GM19324 (cell line): Measurements from ENCODE around the gene OPN3.
A peak's percentile ranks its signal among the peaks of the same experiment; 100 is the strongest.

Source experiments
- ATAC-seq: cut with Tn5 transposase; IDR thresholded peaks from one replicate; pipeline ENCODE4 v1.9.1; 2021; ENCODE audit warnings: mild to moderate bottlenecking, moderate library complexity; ENCODE audit not compliant: unreplicated experiment, low FRiP score

The OPN3 gene

DNA sequence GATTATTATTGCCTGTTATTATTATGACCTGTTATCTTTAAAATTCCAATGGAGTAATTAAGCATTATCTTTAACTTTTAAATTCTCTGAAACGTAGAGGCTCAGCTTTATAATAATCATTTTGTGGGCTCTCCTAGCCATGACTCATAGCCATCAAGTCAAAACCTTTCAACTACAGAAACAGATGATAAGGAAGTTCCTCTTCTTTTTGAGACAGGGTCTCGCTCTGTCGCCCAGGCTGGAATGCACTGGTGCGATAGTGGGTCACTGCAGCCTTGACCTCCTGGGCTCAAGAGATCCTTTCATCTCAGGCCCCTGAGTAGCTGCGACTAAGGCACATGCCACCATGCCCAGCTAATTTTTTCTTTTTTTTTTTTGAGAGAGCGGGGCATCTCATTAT is 43.5 kb downstream of the OPN3 start:
- ATAC-seq: no peak

DNA sequence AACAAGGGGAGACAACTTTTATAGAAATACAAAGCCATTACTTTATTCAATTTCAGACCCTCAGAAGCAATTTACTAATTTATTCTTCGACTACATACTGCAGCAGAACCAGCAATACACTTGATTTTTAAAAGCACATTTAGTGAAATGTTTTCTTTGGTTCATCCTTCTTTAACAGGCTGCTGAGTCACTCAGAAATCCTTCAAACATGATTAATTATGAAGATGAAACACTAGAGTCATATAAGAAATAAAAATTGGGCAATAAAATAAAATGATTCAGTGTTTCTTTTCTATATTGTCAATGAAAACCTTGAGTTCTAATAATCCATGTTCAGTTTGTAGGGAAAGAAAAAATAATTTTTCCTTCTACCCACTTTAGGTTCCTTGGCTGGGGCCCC is 47.0 kb downstream of the OPN3 start:
- no peak for ATAC-seq

DNA sequence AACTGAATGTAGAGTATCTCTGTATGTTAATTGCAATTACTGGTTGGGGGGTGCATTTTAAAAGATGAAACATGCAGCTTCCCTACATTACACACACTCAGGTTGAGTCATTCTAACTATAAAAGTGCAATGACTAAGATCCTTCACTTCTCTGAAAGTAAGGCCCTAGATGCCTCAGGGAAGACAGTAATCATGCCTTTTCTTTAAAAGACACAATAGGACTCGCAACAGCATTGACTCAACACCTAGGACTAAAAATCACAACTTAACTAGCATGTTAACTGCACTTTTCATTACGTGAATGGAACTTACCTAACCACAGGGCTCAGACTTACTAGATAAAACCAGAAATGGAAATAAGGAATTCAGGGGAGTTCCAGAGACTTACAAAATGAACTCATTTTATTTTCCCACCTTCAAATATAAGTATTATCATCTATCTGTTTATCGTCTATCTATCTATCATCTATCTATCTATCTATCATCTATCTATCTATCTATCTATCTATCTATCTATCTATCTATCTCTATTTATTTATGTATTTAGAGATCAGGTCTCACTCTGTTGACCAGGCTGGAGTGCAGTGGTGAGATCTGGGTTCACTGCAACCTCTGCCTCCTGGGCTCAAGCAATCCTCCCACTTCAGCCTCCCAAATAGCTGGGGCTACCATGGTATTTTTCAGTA is 47.8 kb downstream of the OPN3 start:
- no peak for ATAC-seq

DNA sequence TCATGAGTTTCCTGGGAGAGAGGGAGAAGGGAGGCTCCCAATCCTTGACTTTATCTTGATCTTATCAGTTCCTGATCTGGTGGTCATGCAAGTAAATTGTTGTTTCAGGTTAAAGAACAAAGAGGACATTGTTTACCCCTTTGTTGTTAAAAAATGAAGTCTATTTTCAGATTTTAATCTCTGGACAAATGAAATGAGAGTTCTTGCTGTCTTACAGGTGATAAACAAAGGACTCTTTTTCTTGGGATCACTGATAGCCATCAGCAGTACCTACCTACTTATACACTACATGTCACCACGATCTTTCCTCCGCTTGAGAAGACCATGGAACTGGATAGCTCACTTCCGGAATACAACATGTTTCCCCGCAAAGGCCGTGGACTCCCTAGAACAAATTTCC is 48.4 kb downstream of the OPN3 start:
- ATAC-seq: no peak

DNA sequence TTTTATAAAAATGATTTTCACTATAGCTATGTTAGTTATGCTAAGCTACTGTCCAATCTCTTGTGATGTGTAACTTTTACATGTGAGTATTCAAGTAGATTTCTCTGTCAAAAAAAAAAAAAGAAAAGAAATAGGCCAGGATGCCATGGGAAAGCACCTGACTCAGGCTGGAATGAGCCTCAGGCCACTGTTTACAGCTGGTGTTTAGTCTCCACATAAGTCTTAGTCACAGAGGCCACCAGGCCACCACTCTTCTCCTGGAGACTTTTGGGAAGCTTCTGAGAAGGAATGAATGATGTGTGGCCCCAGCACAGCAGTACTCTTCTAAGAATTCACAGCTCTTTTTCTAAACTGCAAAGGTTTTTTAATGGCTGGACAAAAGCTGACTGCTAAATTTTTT is 48.9 kb downstream of the OPN3 start:
- ATAC-seq: no peak

DNA sequence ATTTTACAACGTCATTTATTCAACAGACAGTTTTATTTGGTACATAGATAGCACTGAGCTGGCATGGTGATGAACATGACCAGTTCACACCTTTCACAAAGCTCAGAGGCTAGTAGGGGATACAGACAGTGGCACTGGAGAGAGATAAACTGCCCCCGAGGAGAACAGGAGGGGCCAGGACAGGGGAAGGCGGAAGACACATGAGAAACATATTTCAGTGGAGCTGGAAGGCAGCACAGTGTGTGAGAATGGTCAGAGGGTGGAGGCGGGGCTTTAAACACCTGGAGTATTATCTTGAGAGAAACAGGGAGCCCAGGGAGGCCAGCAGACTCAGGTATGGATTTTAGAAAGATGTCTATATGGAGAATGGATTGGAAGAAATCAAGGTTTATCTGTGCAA is 49.5 kb downstream of the OPN3 start:
- ATAC-seq: no peak

DNA sequence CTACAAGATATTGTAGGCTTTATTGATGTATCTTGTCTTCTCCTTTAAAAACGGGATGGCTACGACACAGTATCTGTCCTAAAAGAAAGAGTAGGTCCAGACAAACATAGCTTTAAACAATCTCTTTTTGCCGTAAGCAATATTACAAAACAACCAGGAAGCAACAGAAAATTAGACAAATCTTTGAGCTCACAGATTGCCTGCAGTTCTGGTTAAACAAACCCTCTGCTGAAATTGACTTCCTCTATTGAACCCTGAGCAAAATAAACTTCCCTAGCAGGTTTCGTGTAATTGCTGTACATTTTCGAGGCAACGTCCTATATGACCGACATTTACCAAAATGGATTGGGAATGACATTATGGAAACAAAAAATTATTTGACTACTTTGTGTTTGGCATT is 50.6 kb downstream of the OPN3 start:
- ATAC-seq: no peak

DNA sequence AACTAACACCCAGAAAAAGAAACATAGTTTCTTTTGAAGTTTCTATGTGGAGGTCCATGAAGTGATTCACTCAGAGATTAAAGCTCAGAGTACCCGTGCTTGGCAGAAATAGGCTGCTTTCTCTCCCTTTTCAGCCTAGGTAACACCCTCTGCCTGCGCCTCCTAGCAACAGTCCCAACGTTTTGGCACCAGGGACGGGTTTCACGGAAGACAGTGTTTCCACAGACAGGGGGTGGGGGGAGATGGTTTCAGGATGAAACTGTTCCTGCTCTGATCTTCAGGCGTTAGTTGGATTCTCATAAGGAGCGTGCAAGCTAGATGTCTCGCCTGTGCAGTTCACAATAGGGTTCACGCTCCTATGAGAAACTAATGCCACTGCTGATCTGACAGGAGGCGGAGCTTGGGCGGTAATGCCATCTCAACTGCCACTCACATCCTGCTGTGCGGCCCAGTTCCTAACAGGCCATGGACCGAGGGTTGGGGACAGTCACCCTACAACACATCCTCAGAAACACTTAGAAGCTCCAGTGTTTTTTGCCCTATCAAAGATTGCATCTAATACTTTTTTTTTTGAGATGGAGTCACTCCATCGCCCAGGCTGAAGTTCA is 53.2 kb downstream of the OPN3 start:
- no peak for ATAC-seq

DNA sequence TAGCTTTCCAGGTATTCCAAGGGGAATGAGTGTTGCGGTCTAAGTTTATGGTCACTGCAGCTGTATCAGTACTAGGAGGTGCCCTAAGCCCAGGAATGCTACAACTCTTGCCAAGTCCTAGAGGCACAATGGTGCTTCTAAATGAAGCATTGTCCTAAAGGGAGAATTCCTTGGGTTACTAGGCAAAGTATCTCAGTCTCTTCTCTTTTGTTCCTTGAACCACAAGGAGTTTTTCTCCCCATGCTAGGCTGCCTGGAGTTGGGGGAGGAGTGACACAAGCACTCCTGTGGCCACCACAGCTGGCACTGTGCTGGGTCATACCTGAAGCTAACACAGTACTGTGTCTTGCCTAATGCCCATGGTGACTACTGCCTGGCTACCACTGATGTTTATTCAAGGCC is 57.2 kb downstream of the OPN3 start:
- no peak for ATAC-seq

DNA sequence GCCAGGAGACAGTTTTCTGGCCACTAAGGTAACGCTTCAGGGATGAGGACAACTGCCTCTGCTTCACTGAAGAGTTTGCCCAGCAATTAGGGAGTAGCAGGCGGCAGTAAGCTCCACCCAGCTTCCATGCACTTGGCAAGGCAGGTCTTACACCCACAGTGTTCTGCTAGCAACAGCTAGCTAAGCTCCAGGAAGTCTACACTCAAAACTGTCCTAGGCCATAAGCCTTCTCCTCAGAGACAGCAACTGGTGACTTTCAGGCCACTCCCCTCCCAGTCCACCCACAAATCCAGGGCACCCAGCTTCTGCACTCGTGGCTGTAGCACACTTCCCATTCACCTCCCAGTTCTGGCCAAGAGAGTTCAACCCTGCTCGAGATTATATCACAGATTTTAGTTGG is 60.7 kb downstream of the OPN3 start:
- ATAC-seq: no peak

DNA sequence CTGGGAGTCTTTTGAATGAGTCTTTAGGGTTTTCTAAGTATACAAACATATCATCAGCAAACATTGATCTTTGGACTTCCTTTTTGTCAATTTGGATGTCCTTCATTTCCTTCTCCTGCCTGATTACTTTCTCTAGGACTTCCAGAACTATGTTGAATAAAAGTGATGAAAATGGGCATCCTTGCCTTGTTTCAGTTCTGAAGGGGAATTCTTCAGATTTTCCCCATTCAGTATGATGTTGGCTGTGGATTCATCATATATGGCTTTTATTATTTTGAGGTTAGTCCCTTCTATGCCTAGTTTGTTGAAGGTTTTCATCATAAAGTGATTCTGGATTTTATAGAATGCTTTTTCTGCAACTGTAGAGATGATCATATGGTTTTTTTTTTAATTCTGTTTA is 66.0 kb downstream of the OPN3 start:
- no peak for ATAC-seq

DNA sequence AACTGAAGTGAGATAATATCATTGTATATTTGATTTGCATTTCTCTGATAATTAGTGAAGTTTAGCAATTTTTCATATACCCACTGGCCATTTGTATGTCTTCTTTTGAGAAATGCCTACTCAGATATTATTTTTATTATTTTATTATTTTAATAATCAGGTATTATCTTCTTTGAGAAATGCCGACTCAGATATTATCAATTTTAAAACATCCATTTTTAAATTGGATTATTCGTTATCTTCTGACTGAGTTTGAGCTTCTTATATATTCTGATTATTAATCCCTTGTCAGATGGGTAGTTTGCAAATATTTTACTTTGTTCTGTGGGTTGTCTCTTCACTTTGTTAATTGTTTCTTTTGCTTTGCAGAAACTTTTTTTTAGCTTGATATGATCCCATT is 70.3 kb downstream of the OPN3 start:
- ATAC-seq: no peak

DNA sequence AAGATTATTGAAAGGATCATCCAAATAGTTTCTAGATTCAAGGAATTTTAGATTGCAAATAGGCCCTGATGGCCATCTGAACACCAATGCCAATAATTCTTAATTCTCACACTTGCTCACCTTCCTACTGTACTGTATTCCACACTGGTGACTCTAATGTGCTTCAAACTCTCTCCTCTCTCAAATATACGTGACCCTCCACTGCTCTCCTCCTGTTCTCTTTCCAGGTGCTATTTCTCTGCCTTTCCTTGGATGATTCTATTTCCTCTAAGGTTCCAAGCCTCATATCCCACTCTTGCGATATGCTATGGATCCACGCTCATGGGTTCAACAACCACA is 79.4 kb downstream of the OPN3 start:
- ATAC-seq: no peak

DNA sequence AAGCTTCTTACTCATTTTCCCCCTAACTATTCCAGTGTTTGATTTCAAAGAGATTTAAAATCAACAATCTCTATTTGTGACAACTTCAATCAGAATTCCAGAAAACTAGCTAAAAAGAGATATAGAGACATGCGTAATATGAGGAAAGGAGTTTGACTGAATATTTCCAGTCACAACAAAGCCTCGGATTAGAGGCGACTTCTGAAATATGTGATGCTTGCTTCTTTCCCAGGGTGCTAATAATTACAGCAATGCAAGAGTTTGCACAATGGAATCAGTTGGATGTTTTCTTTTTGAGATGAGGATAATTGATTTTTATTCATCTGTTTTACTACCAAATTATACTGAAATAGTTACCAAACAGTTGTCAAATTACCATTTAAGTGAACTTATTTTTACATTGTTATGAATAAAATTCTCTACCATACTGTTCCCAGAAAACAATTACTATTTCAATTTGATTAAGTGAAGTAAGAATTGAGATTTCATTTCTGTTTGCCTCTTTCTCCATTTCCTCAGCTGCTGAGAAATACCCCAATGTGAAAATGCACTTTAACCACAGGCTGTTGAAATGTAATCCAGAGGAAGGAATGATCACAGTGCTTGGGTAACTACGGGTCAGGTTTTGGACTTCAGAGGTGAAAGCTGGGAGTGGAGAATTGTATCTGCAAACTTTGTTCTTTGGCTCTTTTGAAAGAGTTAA is 79.9 kb downstream of the OPN3 start:
- ATAC-seq: no peak

DNA sequence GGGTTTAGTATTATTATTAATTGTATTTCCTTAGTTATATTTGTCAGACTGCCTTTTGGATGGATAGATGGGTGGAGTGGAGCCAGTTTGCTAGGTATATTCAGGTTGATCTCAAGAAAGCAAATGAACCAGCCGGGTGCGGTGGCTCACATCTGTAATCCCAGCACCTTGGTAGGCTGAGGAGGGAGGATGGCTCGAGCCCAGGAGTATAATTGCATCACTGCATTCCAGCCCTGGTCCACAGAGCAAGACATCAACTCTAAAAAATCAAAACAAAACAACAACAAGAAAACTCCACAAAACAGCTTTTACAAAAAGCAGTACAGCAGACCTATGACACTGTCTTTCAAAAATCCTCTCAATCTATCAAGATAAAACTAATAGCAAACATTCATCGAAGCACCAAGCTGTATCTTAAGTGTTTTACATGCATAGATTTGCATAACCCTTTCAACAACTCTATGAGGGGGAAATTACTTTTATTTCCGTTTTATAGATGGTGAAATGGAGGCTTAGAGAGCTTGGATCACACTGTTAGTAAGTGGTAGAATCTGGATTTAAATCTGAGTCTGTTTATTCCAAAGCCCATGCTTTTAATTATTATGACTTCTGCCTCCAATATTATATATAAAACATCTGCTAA is 82.5 kb downstream of the OPN3 start:
- ATAC-seq: no peak

DNA sequence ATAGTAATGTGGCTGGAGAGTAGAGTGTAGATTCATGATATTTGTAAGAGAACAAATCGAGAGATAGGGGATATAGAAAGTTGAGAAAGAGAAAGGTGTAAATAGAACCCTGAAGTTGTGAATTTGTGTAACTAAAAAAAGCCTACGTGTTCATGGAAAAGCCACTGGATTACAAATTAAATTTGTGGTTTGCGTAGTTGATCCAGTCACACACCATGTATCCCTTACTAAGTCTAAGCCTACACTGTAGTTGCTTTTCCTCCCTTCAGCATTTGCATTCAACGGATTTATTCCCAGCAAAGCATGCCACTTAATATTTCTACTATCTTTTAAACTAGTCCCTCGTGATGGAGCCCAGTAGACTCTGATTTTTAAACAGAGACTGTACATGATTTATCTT is 83.1 kb downstream of the OPN3 start:
- no peak for ATAC-seq

DNA sequence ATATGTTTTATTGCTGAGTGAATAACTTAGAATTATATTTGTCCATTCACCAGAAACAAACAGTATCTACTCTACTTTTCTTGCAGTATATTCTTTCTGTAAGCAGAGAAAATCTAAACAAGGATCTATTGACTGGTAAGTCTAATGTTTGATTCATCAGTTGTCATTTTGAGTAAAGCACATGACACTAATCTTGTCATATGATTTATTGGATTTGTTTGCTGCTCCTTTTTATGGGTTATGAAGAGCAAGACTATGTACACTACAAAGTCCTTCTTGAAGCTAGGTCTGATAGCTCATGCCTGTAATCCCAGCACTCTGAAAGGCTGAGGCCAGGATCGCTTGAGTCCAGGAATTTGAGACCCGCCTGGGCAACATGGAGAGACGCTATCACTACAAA is 84.6 kb downstream of the OPN3 start:
- ATAC-seq: no peak

DNA sequence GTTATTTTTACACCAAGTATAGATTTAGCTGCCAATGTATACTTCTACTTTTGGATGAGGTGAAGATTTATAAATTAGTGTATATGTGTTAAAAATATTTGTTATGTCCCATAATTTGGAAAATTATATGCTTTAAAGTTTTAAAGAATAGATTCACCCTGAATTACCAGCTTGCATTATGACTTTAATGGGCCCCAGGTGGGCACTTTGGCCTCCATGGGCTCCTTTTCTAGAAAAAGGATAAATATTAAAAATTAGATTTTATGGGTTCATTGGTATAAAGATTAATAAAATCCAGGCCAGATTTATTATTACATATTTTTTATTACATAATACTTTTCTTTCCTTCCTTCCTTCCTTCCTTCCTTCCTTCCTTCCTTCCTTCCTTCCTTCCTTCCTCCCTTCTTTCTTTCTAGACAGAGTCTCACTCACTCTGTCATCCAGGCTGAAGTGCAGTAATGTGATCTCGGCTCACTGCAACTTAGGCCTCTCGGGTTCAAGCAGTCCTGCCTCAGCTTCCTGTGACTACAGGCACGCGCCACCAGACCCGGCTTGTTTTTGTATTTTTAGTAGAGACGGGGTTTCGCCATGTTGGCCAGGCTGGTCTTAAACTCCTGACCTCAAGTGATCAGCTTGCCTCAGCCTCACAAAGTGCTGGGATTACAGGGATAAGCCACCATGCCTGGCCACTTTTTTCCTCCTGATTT is 86.1 kb downstream of the OPN3 start:
- ATAC-seq: no peak

DNA sequence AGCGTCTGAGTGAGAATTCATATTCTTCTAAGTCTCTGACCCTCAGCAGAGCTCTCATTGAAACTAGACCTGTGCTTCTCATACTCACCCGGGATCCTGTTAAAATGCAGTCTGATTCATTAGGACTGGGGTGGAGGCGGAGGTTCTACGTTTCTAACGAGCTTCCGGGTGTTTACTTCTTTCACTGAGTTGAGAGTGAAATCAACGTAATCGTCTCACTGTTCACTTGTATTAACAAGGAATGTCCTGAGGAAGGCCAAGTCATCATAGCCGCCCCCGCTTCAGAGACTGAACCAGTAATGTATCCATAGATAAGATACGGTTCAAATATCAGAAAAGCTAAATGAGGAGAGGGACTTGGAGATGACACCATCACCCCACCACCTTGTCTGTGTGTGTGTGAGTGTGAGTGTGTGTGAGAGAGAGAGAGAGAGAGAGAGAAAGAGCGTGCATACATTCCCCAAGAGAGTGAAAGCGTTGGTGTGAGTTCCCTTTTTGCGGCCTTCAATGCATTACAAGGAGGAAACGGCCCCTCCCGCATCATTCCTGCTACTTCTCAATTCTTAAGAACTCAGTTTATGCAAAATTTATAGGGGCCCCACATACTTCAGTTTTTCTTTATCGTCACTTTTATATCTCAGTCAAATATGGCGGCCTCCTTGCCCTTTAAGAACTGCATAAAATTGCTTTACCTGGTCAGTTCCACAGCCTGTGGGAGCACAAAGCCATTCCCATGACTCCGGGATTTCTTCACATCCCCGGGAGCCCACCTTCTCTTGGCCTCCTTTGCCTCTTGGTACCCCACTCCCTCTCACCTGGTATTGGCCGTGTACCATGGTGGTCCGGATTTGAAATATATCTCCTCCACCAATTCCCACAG is 88.2 kb downstream of the OPN3 start:
- peak; percentile 83 for ATAC-seq

DNA sequence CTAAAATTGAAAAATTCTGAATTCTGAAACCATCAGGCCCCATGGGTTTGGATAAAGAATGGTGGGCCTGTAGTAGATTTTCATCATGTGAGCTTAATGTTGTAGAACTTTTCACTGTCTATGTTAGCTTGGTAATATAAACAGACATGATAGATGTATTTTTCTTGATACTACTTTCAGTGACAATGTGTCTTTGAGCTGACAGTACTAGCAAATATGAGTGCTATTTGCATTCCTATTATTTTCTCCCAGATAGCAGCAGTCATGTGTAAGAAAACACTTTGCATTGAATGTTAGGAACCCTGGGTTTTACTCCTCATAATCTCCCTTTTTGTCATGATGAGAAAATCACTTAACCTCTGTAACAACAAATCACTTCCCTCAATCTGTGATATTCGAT is 89.9 kb downstream of the OPN3 start:
- ATAC-seq: no peak
